Suppressor macrophage (primary cell): ENCODE data around the gene TRIM73.
"Not testable (repeated sequence)": the region's sequence is repeated elsewhere in the genome, so short reads cannot be mapped to it uniquely, and the experiment has no call there.

ENCODE experiments used
- DNase-seq, 4 experiments: peaks; one replicate each; pipeline ENCODE4 v3.0.0-alpha.2; 2020 to 2022
- total RNA-seq, 17 experiments: gene quantifications; one replicate each; lab custom pipeline; 2026; ENCODE audit warnings: mixed read lengths in 6 of 17, inconsistent platforms in 3 of 17; lab: John Stamatoyannopoulos, UW

The TRIM73 gene
- 0 to 0.09 (median 0) reads per million in 17 experiments for total RNA-seq

GRCh38 chr7:75395329-75395728 is at the start of gene TRIM73:
Gene TRIM73, plus strand, starts transcription at chr7:75395629. Its CDS starts 3,305 bp downstream, at chr7:75398934.
- DNase-seq, result not testable (repeated sequence)

- peak in 3 of 4 experiments; percentile 0 to 29 (median 3) for DNase-seq
These were observed 36.5 kb upstream of the TRIM73 start for GRCh38 chr7:75358671-75359541.

- not testable (repeated sequence) for DNase-seq
These were observed 35.9 kb upstream of the TRIM73 start for GRCh38 chr7:75359542-75359848.

- not testable (repeated sequence) for DNase-seq
These were observed 31.4 kb upstream of the TRIM73 start for GRCh38 chr7:75364079-75364478.

GRCh38 chr7:75366643-75367042 is 28.8 kb upstream of the TRIM73 start:
- not testable (repeated sequence) for DNase-seq

GRCh38 chr7:75367313-75367712 is 28.1 kb upstream of the TRIM73 start:
- DNase-seq, result not testable (repeated sequence)

- not testable (repeated sequence) for DNase-seq
These were observed 21.3 kb upstream of the TRIM73 start for GRCh38 chr7:75374144-75374518.

- DNase-seq, result not testable (repeated sequence)
These were observed 20.7 kb upstream of the TRIM73 start for GRCh38 chr7:75374519-75375317.

- not testable (repeated sequence) for DNase-seq
These were observed 2.2 kb upstream of the TRIM73 start for GRCh38 chr7:75393194-75393593.

GRCh38 chr7:75397865-75398264 is 2.4 kb downstream of the TRIM73 start:
- DNase-seq, result not testable (repeated sequence)

- DNase-seq, result not testable (repeated sequence)
These were observed 3.6 kb downstream of the TRIM73 start for GRCh38 chr7:75398771-75399700.

- DNase-seq, result not testable (repeated sequence)
These were observed 5.1 kb downstream of the TRIM73 start for GRCh38 chr7:75400575-75400974.

- DNase-seq, result not testable (repeated sequence)
These were observed 8.3 kb downstream of the TRIM73 start for GRCh38 chr7:75403455-75404443.

GRCh38 chr7:75404663-75405062 is 9.2 kb downstream of the TRIM73 start:
- not testable (repeated sequence) for DNase-seq

GRCh38 chr7:75409880-75410822 is 14.7 kb downstream of the TRIM73 start:
- DNase-seq, result not testable (repeated sequence)

- not testable (repeated sequence) for DNase-seq
These were observed 15.4 kb downstream of the TRIM73 start for GRCh38 chr7:75410823-75411173.

- DNase-seq, result not testable (repeated sequence)
These were observed 18.8 kb downstream of the TRIM73 start for GRCh38 chr7:75414204-75414603.

- DNase-seq, result peak in 3 of 4 experiments; percentile 15 to 16 (median 16)
These were observed 19.4 kb downstream of the TRIM73 start for GRCh38 chr7:75414708-75415427.

- not testable (repeated sequence) for DNase-seq
These were observed 20.0 kb downstream of the TRIM73 start for GRCh38 chr7:75415428-75415817.
